Breast epithelium (tissue), 4 donors: Measurements from ENCODE around the gene AIG1. TPM values are rescaled to one million over a fixed set of nuclear protein-coding genes. Genes with fewer than 3 reads are reported as not detected.

Source experiments
- DNase-seq, 2 donors: peaks; one replicate each; pipeline ENCODE4 v3.0.0-alpha.2; 2019; ENCODE audit warnings: low spot score in 2 of 2
- H3K27ac ChIP-seq, 2 donors: fragments of 200-600 bp; sonication (generic) in 1 of 2; one replicate each; pipeline ENCODE4 v1.5.1; 2016 to 2019; ENCODE audit warnings: mild to moderate bottlenecking in 1 of 2
- H3K27me3 ChIP-seq, 2 donors: fragments of 200-600 bp; sonication (generic) in 1 of 2; one replicate each; pipeline versions ENCODE4 v1.5.1 to v1.6.0; 2017 to 2019; ENCODE audit warnings: control low read depth in 1 of 2, mild to moderate bottlenecking in 1 of 2
- H3K36me3 ChIP-seq: fragments of 200-600 bp; one replicate; pipeline ENCODE4 v1.5.1; 2019
- H3K4me1 ChIP-seq, 2 donors: fragments of 200-600 bp; sonication (generic); one replicate each; pipeline ENCODE4 v1.5.1; 2016 to 2019; ENCODE audit warnings: control low read depth in 1 of 2
- H3K4me3 ChIP-seq, 3 donors: fragments of 200-600 bp; sonication (generic); 1 replicate in 2 of 3; 2 replicates in 1 of 3; pipeline ENCODE4 v1.5.1; 2016 to 2019; ENCODE audit warnings: mild to moderate bottlenecking in 3 of 3, moderate library complexity in 2 of 3
- H3K9me3 ChIP-seq, 2 donors: fragments of 200-600 bp; sonication (generic) in 1 of 2; one replicate each; pipeline ENCODE4 v1.5.1; 2016 to 2019; ENCODE audit warnings: control low read depth in 1 of 2
- CTCF ChIP-seq, 3 donors: fragments of 450-650 bp; IDR thresholded peaks; one replicate each; pipeline ENCODE4 v1.5.1; 2016 to 2017; ENCODE audit warnings: antibody characterized with exemption in 3 of 3, mild to moderate bottlenecking in 3 of 3, moderate library complexity in 3 of 3
- POLR2A ChIP-seq: fragments of 450-650 bp; IDR thresholded peaks from one replicate; pipeline ENCODE4 v1.6.1; 2016; ENCODE audit warnings: antibody characterized with exemption, mild to moderate bottlenecking, moderate library complexity
- POLR2AphosphoS5 ChIP-seq, 3 donors: sonication (generic); formaldehyde crosslinking; IDR thresholded peaks; one replicate each; pipeline ENCODE4 v1.6.1; 2017; ENCODE audit warnings: antibody characterized with exemption in 3 of 3
- intact Hi-C: fragments of 100-400 bp; cut with DNase I; formaldehyde crosslinking; loops from one replicate; pipeline ENCODE4 v1.15.1; 2023; ENCODE audit warnings: low total_unique reads
- total RNA-seq, 3 donors: library from RNA; depleted of rRNA; stranded (reverse); fragments of >200 nt; gene quantifications; one replicate each; pipeline ENCODE4 v1.1.0, GENCODE V29; 2016

AIG1 gene
- total RNA-seq, 3 donors from 2014 or later, result 43.0 to 53.6 (median 44.2) TPM

GRCh38 chr6:143260857-143261256 is 200.2 kb downstream of the AIG1 start:
- no peak overlapping the region for H3K4me3 ChIP-seq
- intact Hi-C loops, result no loop called here

GRCh38 chr6:143261899-143262436 is 201.3 kb downstream of the AIG1 start:
- Histone ChIP-seq H3K27ac (no peak overlapping the region), H3K4me3 (no peak overlapping the region), H3K4me1 (no peaks in the 10 kb centered on the region), H3K9me3 (peaks cover 0 to 5% of the 10 kb centered on the region in 2 donors), H3K27me3 (no peaks in the 10 kb centered on the region), H3K36me3 (no peaks in the 10 kb centered on the region)
- TF ChIP-seq CTCF (IDR thresholded peaks at IDR 0.05) (no peak), POLR2A (no peak), POLR2AphosphoS5 (IDR thresholded peaks at IDR 0.05) (no peak)
- DNase-seq, result no peak
- intact Hi-C loops, result no loop called here

More at GRCh38 chr6:143260857-143261256, 200.2 kb downstream of the AIG1 start:
- Histone ChIP-seq H3K27ac (no peak overlapping the region), H3K4me1 (no peaks in the 10 kb centered on the region), H3K9me3 (peaks cover 0 to 5% of the 10 kb centered on the region in 2 donors), H3K27me3 (no peaks in the 10 kb centered on the region), H3K36me3 (no peaks in the 10 kb centered on the region)
- TF ChIP-seq CTCF (IDR thresholded peaks at IDR 0.05), result no peak
- no peak for TF ChIP-seq POLR2AphosphoS5 (IDR thresholded peaks at IDR 0.05)
- no peak for TF ChIP-seq POLR2A
- DNase-seq, result no peak

- no peak for TF ChIP-seq POLR2A
- no peak for TF ChIP-seq CTCF (IDR thresholded peaks at IDR 0.05)
- no peak for TF ChIP-seq POLR2AphosphoS5 (IDR thresholded peaks at IDR 0.05)
- Histone ChIP-seq H3K36me3 (no peaks in the 10 kb centered on the region), H3K4me3 (no peak overlapping the region), H3K9me3 (peaks cover 0 to 5% of the 10 kb centered on the region in 2 donors), H3K27ac (no peak overlapping the region), H3K27me3 (no peaks in the 10 kb centered on the region), H3K4me1 (no peaks in the 10 kb centered on the region)
- intact Hi-C loops, result no loop called here
- no peak for DNase-seq
Observed at GRCh38 chr6:143262859-143263258, 202.2 kb downstream of the AIG1 start.

GRCh38 chr6:143264379-143264778 is 203.7 kb downstream of the AIG1 start:
- no peak for DNase-seq

More at GRCh38 chr6:143264379-143264778, 203.7 kb downstream of the AIG1 start:
- Histone ChIP-seq H3K9me3 (no peaks in the 10 kb centered on the region), H3K27ac (no peak overlapping the region), H3K4me1 (no peaks in the 10 kb centered on the region), H3K4me3 (no peak overlapping the region), H3K36me3 (no peaks in the 10 kb centered on the region), H3K27me3 (no peaks in the 10 kb centered on the region)
- intact Hi-C loops, result no loop called here
- TF ChIP-seq POLR2A (no peak), POLR2AphosphoS5 (IDR thresholded peaks at IDR 0.05) (no peak), CTCF (IDR thresholded peaks at IDR 0.05) (no peak)
